HFF-Myc (cell line): ENCODE data around the gene ACOT7.

Source experiments
- DNase-seq: peaks from one replicate; pipeline ENCODE4 v3.0.0-alpha.2; 2011; ENCODE audit warnings: low read depth; ENCODE audit errors: extremely low read depth
- H3K4me3 ChIP-seq: replicated peaks from 2 replicates; pipeline ENCODE4 v1.5.1; 2011; ENCODE audit warnings: low read depth, mild to moderate bottlenecking, control low read depth, low read length
- TF ChIP-seq, protein P1 (sequence below): IDR thresholded peaks from 2 replicates; pipeline ENCODE4 v1.5.1; 2012; ENCODE audit warnings: mild to moderate bottlenecking, low read depth, low read length, control low read depth; ENCODE audit errors: missing control alignments

Gene ACOT7

GRCh38 chr1:6358757-6359201, 34.8 kb downstream of the ACOT7 start:
- TF ChIP-seq, protein P1, sequence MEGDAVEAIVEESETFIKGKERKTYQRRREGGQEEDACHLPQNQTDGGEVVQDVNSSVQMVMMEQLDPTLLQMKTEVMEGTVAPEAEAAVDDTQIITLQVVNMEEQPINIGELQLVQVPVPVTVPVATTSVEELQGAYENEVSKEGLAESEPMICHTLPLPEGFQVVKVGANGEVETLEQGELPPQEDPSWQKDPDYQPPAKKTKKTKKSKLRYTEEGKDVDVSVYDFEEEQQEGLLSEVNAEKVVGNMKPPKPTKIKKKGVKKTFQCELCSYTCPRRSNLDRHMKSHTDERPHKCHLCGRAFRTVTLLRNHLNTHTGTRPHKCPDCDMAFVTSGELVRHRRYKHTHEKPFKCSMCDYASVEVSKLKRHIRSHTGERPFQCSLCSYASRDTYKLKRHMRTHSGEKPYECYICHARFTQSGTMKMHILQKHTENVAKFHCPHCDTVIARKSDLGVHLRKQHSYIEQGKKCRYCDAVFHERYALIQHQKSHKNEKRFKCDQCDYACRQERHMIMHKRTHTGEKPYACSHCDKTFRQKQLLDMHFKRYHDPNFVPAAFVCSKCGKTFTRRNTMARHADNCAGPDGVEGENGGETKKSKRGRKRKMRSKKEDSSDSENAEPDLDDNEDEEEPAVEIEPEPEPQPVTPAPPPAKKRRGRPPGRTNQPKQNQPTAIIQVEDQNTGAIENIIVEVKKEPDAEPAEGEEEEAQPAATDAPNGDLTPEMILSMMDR = no peak
- H3K4me3 ChIP-seq = no peak overlapping the region
- peak; percentile 40 for DNase-seq

DNA sequence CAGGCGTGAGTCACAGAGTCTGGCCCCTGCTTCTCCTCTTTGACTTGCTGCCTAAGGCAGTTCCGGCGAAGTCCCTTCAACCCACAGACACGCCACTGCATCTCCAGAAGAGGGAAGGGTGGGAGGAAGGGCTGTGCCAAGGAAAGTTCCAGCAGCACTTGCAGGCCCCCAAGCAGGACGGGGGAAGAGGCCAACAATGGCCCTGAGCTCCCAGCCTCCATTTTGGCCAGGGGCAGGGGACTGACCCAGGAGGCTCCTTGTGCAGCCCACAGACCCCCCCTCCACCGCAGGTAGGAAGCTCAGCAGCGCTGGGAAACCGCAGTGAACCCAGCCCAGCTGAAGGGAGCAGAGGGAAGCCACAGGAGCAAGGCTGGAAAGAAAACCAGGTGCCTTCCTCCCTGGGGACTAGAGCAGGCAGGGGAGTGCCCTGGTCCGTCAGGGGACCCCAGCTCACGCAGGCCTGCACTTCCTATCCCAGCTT, 35.4 kb downstream of the ACOT7 start:
- TF ChIP-seq, protein P1 = no peak
- no peak overlapping the region for H3K4me3 ChIP-seq
- no peak for DNase-seq

- TF ChIP-seq, protein P1 = peak; percentile 27
- no peak for DNase-seq
- H3K4me3 ChIP-seq = no peak overlapping the region
Measured at GRCh38 chr1:6357243-6357936, 36.2 kb downstream of the ACOT7 start.

- H3K4me3 ChIP-seq = no peak overlapping the region
- no peak for DNase-seq
- TF ChIP-seq, protein P1 = no peak
Measured at GRCh38 chr1:6355621-6356020, 37.9 kb downstream of the ACOT7 start.

GRCh38 chr1:6354659-6355317, 38.8 kb downstream of the ACOT7 start:
- TF ChIP-seq, protein P1 = no peak
- no peak for DNase-seq
- no peak overlapping the region for H3K4me3 ChIP-seq

DNA sequence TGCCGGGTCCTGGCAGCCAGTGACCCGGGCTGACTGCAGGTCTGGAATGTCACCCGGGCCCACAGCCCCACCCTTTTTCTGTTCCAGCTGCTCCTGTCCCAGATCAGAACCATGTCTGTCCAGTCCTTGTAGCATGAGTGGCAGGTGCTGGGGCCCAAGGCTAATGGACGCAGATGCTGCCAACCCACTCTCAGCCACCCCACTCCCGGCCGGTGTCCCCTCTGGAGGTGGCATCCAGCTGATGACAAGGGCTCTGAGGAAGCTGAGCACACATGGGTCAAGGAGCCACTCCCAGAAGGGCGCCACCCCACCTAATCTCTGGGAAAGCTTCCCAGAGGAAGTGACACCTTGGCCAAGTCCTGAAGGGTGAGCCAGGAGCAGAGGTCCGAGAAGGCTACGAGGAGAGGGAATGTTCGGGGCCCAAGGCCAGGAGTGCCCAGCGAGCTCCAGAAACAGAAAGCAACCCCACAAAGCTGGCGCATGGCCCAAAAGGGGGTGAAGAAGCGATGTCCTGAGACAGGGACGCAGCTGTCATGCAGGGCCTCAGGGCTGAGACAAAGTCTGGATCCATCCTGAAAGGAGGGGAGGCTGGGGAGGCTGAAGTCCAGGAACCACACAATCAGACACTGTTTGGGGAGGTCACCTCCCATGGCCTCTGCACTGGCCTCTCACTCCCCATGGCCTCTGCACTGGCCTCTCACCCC, 39.5 kb downstream of the ACOT7 start:
- TF ChIP-seq, protein P1 = no peak
- no peak overlapping the region for H3K4me3 ChIP-seq
- DNase-seq = no peak
